CD14-positive monocyte (primary cell): ENCODE data around the gene ACSBG1. TPM values are rescaled to one million over a fixed set of nuclear protein-coding genes. Genes with fewer than 3 reads are reported as not detected.

Experiments
- DNase-seq, 3 donors: peaks; one replicate each; pipeline ENCODE4 v3.0.0-alpha.2; 2011 to 2022
- H2AFZ ChIP-seq: 2 replicates; pipeline ENCODE4 v1.6.0; 2012; ENCODE audit warnings: mild to moderate bottlenecking, low read depth, low read length, inconsistent platforms; ENCODE audit not compliant: insufficient read depth, poor library complexity, severe bottlenecking
- H3K27ac ChIP-seq, 2 donors: 1 replicate in 1 of 2; 2 replicates in 1 of 2; pipeline ENCODE4 v1.5.1; 2012 to 2013; ENCODE audit warnings: low read length in 2 of 2, control low read depth in 1 of 2, inconsistent platforms in 1 of 2, low read depth in 1 of 2, mild to moderate bottlenecking in 1 of 2
- H3K27me3 ChIP-seq, 2 donors: one replicate each; pipeline versions ENCODE4 v1.6.0 to v1.6.1; 2011 to 2013; ENCODE audit warnings: low read length in 2 of 2; ENCODE audit not compliant: control insufficient read depth in 2 of 2, insufficient read depth in 2 of 2
- H3K36me3 ChIP-seq, 2 donors: replicated peaks in 1 of 2; 1 replicate in 1 of 2; 2 replicates in 1 of 2; pipeline versions ENCODE4 v1.5.1 to v1.6.1; 2012 to 2013; ENCODE audit warnings: low read length in 2 of 2, control low read depth in 1 of 2, inconsistent platforms in 1 of 2, mild to moderate bottlenecking in 1 of 2; ENCODE audit not compliant: insufficient read depth in 2 of 2, control insufficient read depth in 1 of 2
- H3K4me1 ChIP-seq, 2 donors: 1 replicate in 1 of 2; 2 replicates in 1 of 2; pipeline versions ENCODE4 v1.5.1 to v1.6.1; 2012 to 2013; ENCODE audit warnings: low read length in 2 of 2, control low read depth in 1 of 2, inconsistent platforms in 1 of 2, mild to moderate bottlenecking in 1 of 2, moderate library complexity in 1 of 2; ENCODE audit not compliant: insufficient read depth in 2 of 2, control insufficient read depth in 1 of 2
- H3K4me2 ChIP-seq: replicated peaks from 2 replicates; pipeline ENCODE3; 2012; ENCODE audit warnings: low read length, moderate library complexity, mild to moderate bottlenecking; ENCODE audit not compliant: poor library complexity, severe bottlenecking; ENCODE audit errors: extremely low read depth
- H3K4me3 ChIP-seq, 3 experiments: fragments of 200-600 bp in 1 of 3; sonication (generic) in 1 of 3; replicated peaks in 1 of 3; 1 replicate in 2 of 3; 2 replicates in 1 of 3; pipeline ENCODE4 v1.5.1; 2011 to 2013; ENCODE audit warnings: low read length in 3 of 3, mild to moderate bottlenecking in 3 of 3, control low read depth in 2 of 3, low read depth in 2 of 3, inconsistent platforms in 1 of 3, moderate library complexity in 1 of 3
- H3K79me2 ChIP-seq: 2 replicates; pipeline ENCODE4 v1.6.0; 2012; ENCODE audit warnings: mild to moderate bottlenecking, control low read depth, inconsistent platforms, low read length, moderate library complexity; ENCODE audit not compliant: insufficient read depth
- H3K9ac ChIP-seq: 2 replicates; pipeline ENCODE4 v1.6.0; 2017; ENCODE audit warnings: low read length, mild to moderate bottlenecking; ENCODE audit not compliant: insufficient read depth, poor library complexity, severe bottlenecking
- H3K9me3 ChIP-seq, 2 donors: replicated peaks in 1 of 2; 1 replicate in 1 of 2; 2 replicates in 1 of 2; pipeline versions ENCODE4 v1.5.1 to v1.6.1; 2012 to 2013; ENCODE audit warnings: low read length in 2 of 2, control low read depth in 1 of 2; ENCODE audit not compliant: control insufficient read depth in 1 of 2, insufficient read depth in 1 of 2
- H4K20me1 ChIP-seq: 2 replicates; pipeline ENCODE4 v1.6.0; 2012; ENCODE audit warnings: mild to moderate bottlenecking, low read length, control low read depth, moderate library complexity; ENCODE audit not compliant: insufficient read depth
- H3K27ac Mint-ChIP-seq, 7 donors: one replicate each; pipeline ENCODE4 v1.8.0; 2020; ENCODE audit warnings: mild to moderate bottlenecking in 7 of 7, mixed read lengths in 7 of 7, moderate library complexity in 6 of 7, inconsistent platforms in 2 of 7
- H3K27me3 Mint-ChIP-seq, 3 donors: one replicate each; pipeline ENCODE4 v1.8.0; 2021 to 2022; ENCODE audit warnings: low read depth in 3 of 3, mild to moderate bottlenecking in 3 of 3, mixed read lengths in 3 of 3, moderate library complexity in 3 of 3, inconsistent platforms in 1 of 3
- H3K36me3 Mint-ChIP-seq, 2 donors: one replicate each; pipeline ENCODE4 v1.8.0; 2020; ENCODE audit warnings: mixed read lengths in 2 of 2, inconsistent platforms in 1 of 2, mild to moderate bottlenecking in 1 of 2
- H3K4me1 Mint-ChIP-seq: one replicate; pipeline ENCODE4 v1.8.0; 2020; ENCODE audit warnings: mild to moderate bottlenecking, mixed read lengths
- H3K4me3 Mint-ChIP-seq, 2 donors: one replicate each; pipeline ENCODE4 v1.8.0; 2020; ENCODE audit warnings: mild to moderate bottlenecking in 2 of 2, mixed read lengths in 2 of 2, moderate library complexity in 1 of 2
- H3K9me3 Mint-ChIP-seq, 7 donors: one replicate each; pipeline ENCODE4 v1.8.0; 2020 to 2022; ENCODE audit warnings: mixed read lengths in 7 of 7, mild to moderate bottlenecking in 6 of 7, moderate library complexity in 6 of 7, inconsistent platforms in 2 of 7
- WGBS: methylation state at CpG from one replicate; pipeline ENCODE4 v1.1.5; 2013; ENCODE audit warnings: missing lambda C conversion rate; ENCODE audit not compliant: insufficient coverage; 5-methylcytosine and 5-hydroxymethylcytosine counted together
- intact Hi-C, 2 donors: fragments of 100-400 bp; cut with micrococcal nuclease; formaldehyde crosslinking; loops; one replicate each; pipeline versions ENCODE4 v1.15.0 to v1.15.1; 2023
- polyA plus RNA-seq, 3 donors: library from polyadenylated mRNA; depleted of rRNA in 1 of 3; unstranded in 2 of 3; stranded (reverse) in 1 of 3; fragments of 300-500 nt in 2 of 3; fragments of >200 nt in 1 of 3; fragmentation: Illumina TruSeq in 2 of 3; gene quantifications; 1 replicate in 2 of 3; 2 replicates in 1 of 3; pipeline ENCODE4 v1.2.3, GENCODE V29; 2012 to 2021
- TF ChIP-seq, protein P1 (sequence below): fragments of 200-600 bp; IDR thresholded peaks from one replicate; pipeline ENCODE4 v1.8.0; 2022; ENCODE audit warnings: antibody characterized with exemption, mild to moderate bottlenecking

Gene ACSBG1
- polyA plus RNA-seq, 3 donors = 0.01 TPM; not detected in 2

DNA sequence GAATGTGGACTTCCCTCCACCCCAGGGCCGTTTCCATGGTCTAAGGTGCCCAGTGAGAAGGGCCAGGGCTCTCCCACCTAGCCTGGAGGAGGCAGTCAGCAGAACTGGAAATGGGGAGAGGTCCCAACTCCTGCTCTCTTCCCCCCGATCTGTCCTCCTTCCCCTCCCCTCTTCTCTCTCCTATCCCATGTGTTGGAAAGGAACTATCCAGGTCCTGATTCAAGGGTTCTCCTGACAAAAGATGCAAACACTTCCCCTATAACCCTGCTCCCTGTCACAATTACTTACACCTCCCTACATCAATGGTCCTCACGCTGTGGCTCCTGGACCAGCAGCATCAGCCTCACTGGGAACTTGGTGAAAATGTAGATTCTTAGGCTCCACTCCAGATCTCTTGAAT lies 109.1 kb downstream of the ACSBG1 start:
- Mint-ChIP-seq H3K36me3 (no peaks in the 10 kb centered on the region), H3K27ac (no peak overlapping the region), H3K9me3 (peaks cover 0 to 4% (median 0%) of the 10 kb centered on the region in 7 donors), H3K4me1 (peaks cover 6% of the 10 kb centered on the region), H3K4me3 (no peak overlapping the region), H3K27me3 (peaks cover 4 to 7% (median 6%) of the 10 kb centered on the region in 3 donors)
- DNase-seq = no peak
- H3K27ac ChIP-seq = no peak overlapping the region
- H4K20me1 ChIP-seq = no peaks in the 10 kb centered on the region
- H3K27me3 ChIP-seq = peaks cover 0 to 1% of the 10 kb centered on the region in 2 donors
- no CpG with 5 or more reads among the region's 3 CpGs for WGBS
- no peaks in the 10 kb centered on the region for H3K79me2 ChIP-seq
- H3K36me3 ChIP-seq = no peaks in the 10 kb centered on the region
- no peak overlapping the region for H3K9ac ChIP-seq
- no peak overlapping the region for H3K4me3 ChIP-seq
- H3K4me2 ChIP-seq = no peak overlapping the region
- H3K4me1 ChIP-seq = no peaks in the 10 kb centered on the region
- TF ChIP-seq, protein P1, sequence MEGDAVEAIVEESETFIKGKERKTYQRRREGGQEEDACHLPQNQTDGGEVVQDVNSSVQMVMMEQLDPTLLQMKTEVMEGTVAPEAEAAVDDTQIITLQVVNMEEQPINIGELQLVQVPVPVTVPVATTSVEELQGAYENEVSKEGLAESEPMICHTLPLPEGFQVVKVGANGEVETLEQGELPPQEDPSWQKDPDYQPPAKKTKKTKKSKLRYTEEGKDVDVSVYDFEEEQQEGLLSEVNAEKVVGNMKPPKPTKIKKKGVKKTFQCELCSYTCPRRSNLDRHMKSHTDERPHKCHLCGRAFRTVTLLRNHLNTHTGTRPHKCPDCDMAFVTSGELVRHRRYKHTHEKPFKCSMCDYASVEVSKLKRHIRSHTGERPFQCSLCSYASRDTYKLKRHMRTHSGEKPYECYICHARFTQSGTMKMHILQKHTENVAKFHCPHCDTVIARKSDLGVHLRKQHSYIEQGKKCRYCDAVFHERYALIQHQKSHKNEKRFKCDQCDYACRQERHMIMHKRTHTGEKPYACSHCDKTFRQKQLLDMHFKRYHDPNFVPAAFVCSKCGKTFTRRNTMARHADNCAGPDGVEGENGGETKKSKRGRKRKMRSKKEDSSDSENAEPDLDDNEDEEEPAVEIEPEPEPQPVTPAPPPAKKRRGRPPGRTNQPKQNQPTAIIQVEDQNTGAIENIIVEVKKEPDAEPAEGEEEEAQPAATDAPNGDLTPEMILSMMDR = no peak
- no peak overlapping the region for H2AFZ ChIP-seq
- intact Hi-C loops = loop anchor here in 1 of 2 donors (5.0 kb wide), 2 partner anchors 72 to 117 kb away; no protein-coding TSS in a partner anchor
- no peaks in the 10 kb centered on the region for H3K9me3 ChIP-seq

GRCh38 chr15:78120523-78120922 lies 113.8 kb downstream of the ACSBG1 start:
- DNase-seq = no peak
- Histone ChIP-seq H3K4me3 (no peak overlapping the region), H3K4me2 (no peak overlapping the region), H3K4me1 (no peaks in the 10 kb centered on the region), H3K79me2 (no peaks in the 10 kb centered on the region), H2AFZ (no peak overlapping the region), H4K20me1 (no peaks in the 10 kb centered on the region), H3K27ac (no peak overlapping the region), H3K36me3 (no peaks in the 10 kb centered on the region), H3K9ac (no peak overlapping the region), H3K27me3 (no peaks in the 10 kb centered on the region), H3K9me3 (no peaks in the 10 kb centered on the region)
- no CpG with 5 or more reads among the region's 5 CpGs for WGBS
- no peaks in the 10 kb centered on the region for H3K36me3 Mint-ChIP-seq
- peaks cover 0 to 5% (median 4%) of the 10 kb centered on the region in 3 donors for H3K27me3 Mint-ChIP-seq
- TF ChIP-seq, protein P1 = no peak
- no peaks in the 10 kb centered on the region for H3K4me1 Mint-ChIP-seq
- intact Hi-C loops = no loop called here
- no peak overlapping the region for H3K4me3 Mint-ChIP-seq
- H3K9me3 Mint-ChIP-seq = peaks cover 0 to 4% (median 0%) of the 10 kb centered on the region in 7 donors
- H3K27ac Mint-ChIP-seq = no peak overlapping the region

Other genes with a start within 250 kb of the ACSBG1 start
- gene TBC1D2B, start 156.9 kb downstream of the ACSBG1 start, polyA plus RNA-seq = 10 to 100 TPM in 1 of 3 donors, 1 to 10 TPM in 2; 5.9 to 53.3 (median 6.2) TPM
- not detected for gene SH2D7, start 142.0 kb downstream of the ACSBG1 start, polyA plus RNA-seq
- under 1 TPM; 0.43 to 0.75 (median 0.51) TPM for gene CIB2, start 103.1 kb downstream of the ACSBG1 start, polyA plus RNA-seq
- gene IDH3A, start 85.2 kb downstream of the ACSBG1 start, polyA plus RNA-seq = 10 to 100 TPM; 46.5 to 85.0 (median 74.0) TPM
- 10 to 100 TPM in 1 of 3 donors, 1 to 10 TPM in 2; 2.4 to 20.9 (median 2.5) TPM for gene DNAJA4, start 30.0 kb upstream of the ACSBG1 start, polyA plus RNA-seq
- gene SKIC8, start 65.0 kb upstream of the ACSBG1 start, polyA plus RNA-seq = 100 to 1,000 TPM in 1 of 3 donors, 10 to 100 TPM in 2; 59.8 to 123 (median 88.0) TPM
- gene CRABP1, start 105.8 kb upstream of the ACSBG1 start, polyA plus RNA-seq = not detected
- 10 to 100 TPM; 11.7 to 25.5 (median 16.7) TPM for gene IREB2, start 203.7 kb upstream of the ACSBG1 start, polyA plus RNA-seq